AG09319 (cell line): Measurements from ENCODE around the gene CDC42EP1.
"Not testable (repeated sequence)": the region's sequence is repeated elsewhere in the genome, so short reads cannot be mapped to it uniquely, and the experiment has no call there.

Experiments
- DNase-seq: peaks from one replicate; pipeline ENCODE4 v3.0.0-alpha.2; 2010; ENCODE audit warnings: low read depth; ENCODE audit errors: extremely low read depth
- TF ChIP-seq, protein P1 (sequence below): IDR thresholded peaks from 2 replicates; pipeline ENCODE4 v1.5.1; 2011; ENCODE audit warnings: low read depth, mild to moderate bottlenecking, inconsistent platforms, low read length, moderate library complexity

Gene CDC42EP1

DNA sequence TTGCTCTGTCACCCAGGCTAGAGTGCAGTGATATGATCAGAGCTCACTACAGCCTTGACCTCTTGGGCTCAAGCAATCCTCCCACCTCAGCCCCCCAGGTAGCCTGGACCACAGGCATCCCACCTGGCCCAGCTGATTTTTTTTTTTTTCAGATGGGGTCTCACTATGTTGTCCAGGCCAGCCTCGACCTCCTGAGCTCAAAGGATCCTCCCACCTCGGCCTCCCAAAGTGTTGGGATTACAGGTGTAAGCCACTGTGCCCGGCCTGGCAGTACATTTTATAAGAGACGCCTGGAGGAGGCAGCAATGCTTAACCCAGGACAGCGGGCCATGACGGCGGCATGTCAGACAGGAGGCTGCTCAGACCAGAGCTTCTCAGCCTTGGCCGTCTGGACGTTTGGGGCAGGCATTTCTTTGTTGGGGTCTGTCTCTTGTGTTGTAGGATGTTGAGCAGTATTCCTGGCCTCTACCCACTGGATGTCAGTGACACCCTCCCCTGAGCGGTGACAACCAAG is 15.3 kb downstream of the CDC42EP1 start:
- DNase-seq: no peak
- TF ChIP-seq, protein P1, sequence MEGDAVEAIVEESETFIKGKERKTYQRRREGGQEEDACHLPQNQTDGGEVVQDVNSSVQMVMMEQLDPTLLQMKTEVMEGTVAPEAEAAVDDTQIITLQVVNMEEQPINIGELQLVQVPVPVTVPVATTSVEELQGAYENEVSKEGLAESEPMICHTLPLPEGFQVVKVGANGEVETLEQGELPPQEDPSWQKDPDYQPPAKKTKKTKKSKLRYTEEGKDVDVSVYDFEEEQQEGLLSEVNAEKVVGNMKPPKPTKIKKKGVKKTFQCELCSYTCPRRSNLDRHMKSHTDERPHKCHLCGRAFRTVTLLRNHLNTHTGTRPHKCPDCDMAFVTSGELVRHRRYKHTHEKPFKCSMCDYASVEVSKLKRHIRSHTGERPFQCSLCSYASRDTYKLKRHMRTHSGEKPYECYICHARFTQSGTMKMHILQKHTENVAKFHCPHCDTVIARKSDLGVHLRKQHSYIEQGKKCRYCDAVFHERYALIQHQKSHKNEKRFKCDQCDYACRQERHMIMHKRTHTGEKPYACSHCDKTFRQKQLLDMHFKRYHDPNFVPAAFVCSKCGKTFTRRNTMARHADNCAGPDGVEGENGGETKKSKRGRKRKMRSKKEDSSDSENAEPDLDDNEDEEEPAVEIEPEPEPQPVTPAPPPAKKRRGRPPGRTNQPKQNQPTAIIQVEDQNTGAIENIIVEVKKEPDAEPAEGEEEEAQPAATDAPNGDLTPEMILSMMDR: no peak

DNA sequence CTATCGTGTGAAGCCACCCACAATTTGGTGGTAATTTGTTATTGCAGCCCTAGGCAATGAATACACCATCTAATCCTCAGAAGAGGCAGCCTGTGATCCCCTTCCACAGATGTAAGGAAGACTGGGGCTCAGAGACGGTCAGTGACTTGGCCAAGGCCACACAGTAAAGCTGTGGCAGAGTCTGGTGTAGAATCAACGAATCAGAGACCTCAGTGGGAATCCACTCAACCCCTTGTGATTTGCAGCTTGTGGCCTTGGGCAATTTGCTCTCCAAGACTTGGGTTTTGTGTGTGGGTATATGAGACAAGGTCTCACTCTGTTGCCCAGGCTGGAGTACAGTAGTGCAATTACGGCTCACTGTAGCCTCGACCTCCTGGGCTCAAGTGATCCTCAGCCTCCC is 17.7 kb downstream of the CDC42EP1 start:
- TF ChIP-seq, protein P1: no peak
- no peak for DNase-seq

DNA sequence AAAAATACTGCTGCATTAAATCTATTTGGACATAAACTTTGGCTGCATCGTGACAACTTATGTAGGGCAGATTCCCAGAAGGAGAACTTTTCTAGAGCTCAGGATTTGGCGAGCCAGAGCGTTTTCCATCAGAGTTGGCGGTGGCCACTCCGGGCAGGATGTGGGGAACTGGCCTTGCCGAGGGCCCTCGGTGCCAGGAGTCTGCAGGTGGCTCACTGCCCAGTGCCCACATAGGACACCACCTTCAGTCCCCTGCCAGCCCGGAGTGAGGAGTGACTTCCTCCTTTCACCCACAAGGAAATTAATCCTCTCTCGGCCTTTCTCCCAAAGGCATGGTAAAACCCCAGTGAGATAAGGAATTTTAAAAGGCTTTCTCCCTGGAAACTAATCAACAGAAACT is 21.2 kb downstream of the CDC42EP1 start:
- TF ChIP-seq, protein P1: no peak
- DNase-seq: no peak

DNA sequence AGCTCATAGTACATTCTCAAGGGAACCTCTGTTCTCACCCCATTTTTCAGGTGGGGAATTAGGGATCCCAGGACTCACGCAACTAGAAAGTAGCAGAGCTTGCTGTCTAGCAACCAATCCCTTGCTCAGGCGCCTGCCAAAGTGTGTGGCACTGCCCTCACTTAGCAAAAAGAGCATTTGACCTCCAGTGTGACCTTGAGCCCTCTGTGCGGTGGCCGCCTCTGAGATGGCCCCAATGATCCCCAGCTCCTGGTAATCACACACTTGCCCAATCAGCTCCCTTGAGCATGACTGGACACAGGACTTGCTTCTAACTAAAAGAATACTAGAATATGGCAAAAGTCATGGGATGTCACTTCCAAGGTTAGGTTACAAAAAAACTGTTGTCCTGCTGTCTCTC is 22.2 kb downstream of the CDC42EP1 start:
- DNase-seq: no peak
- TF ChIP-seq, protein P1: no peak

DNA sequence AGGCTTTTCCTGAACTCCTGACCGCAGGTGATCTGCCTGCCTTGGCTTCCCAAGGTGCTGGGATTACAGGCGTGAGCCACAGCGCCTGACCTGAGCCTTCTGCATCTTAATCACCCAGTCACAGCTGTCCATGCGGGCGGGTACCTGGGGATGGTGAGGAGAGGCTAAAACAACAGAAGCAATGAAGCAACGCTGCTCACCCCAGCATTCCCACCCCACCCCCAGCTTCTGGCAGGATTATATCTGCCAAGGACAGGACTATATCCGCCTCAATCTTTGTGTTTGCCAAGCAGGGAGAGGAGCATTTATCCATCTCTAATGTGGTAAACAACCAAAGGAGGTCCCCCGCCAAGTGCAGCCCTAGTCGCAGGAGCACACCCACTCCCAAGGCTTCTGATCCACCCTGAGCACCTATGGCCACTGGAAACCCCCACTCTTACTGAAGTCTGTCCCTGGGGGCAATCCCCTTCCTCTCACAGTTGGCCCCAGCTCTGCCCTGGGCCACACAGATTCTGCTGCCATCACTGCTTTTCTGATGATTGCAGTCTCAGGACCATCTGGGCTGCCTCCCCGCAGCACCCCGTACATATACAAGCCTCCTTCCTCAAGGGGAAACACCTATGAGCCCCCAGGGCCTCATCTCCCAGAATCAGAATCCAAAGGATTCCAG is 28.4 kb downstream of the CDC42EP1 start:
- no peak for DNase-seq
- TF ChIP-seq, protein P1: no peak

DNA sequence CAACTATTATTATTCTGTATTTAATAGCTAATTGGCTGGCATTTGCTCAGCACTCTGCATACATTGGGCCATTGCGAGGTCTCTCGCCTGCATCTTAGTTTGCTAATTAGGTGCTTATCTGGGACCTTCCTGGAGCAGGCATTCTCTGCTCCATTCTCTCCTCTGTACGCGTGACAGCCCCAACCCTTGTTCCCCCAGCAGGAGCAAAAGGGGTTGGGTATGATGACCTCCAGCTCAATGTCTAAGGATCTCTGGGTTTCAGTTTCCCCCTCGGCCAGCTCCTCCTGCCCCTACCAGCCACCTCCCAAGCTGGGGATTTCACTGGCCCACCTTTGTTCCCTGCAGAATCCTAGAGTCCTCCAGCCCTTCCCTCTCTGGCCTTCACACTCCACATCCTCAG is 29.4 kb downstream of the CDC42EP1 start:
- DNase-seq: no peak
- TF ChIP-seq, protein P1: no peak

DNA sequence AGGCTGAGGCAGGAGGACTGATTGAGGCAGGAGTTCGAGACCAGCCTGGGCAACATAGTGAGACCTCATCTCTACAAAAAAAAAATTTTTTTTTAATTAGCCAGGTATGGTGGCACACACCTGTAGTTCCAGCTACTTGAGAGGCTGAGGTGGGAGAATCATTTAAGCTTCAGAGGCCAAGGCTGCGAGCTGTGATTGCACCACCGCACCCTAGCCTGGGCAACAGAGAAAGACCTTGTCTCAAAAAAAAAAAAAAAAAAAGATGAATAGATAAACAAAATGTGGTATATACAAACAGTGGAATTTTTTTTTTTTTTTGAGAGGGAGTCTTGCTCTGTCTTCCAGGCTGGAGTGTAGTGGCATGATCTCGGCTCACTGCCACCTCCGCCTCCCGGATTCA is 30.8 kb downstream of the CDC42EP1 start:
- DNase-seq: not testable (repeated sequence)
